ENCODE measurements around the gene DDIAS. TPM values are rescaled to one million over a fixed set of nuclear protein-coding genes. Genes with fewer than 3 reads are reported as not detected.

The DDIAS gene
- total and polyA plus RNA-seq, 2 experiments from 2014 or later, result 4.0 to 6.2 TPM

- Histone ChIP-seq H3K27ac (no peak overlapping the region), H3K4me1 (ENCODE audit: low read depth) (peaks cover 4% of the 10 kb centered on the region), H3K36me3 (no peaks in the 10 kb centered on the region), H3K4me3 (no peak overlapping the region), H3K27me3 (no peaks in the 10 kb centered on the region), H3K9me3 (ENCODE audit: low read depth) (no peaks in the 10 kb centered on the region)
- DNase-seq (ENCODE audit: low read depth in 1 of 2, low spot score in 1 of 2), result no peak
- TF ChIP-seq CTCF (IDR thresholded peaks at IDR 0.05; ENCODE audit: low read depth, low read length), result no peak
Observed at GRCh38 chr11:82872377-82873150, 29.0 kb upstream of the DDIAS start.

GRCh38 chr11:82873919-82874333 is 27.6 kb upstream of the DDIAS start:
- no peak for TF ChIP-seq CTCF (IDR thresholded peaks at IDR 0.05; ENCODE audit: low read depth, low read length)
- Histone ChIP-seq H3K36me3 (no peaks in the 10 kb centered on the region), H3K9me3 (ENCODE audit: low read depth) (no peaks in the 10 kb centered on the region), H3K4me3 (no peak overlapping the region), H3K27ac (no peak overlapping the region), H3K27me3 (no peaks in the 10 kb centered on the region), H3K4me1 (ENCODE audit: low read depth) (peaks cover 4% of the 10 kb centered on the region)
- peak in 1 of 2 donors; percentile 25 for DNase-seq (ENCODE audit: low read depth in 1 of 2, low spot score in 1 of 2)

GRCh38 chr11:82874646-82875523 is 26.7 kb upstream of the DDIAS start:
- no peak overlapping the region for H3K4me3 ChIP-seq
- no peak for DNase-seq (ENCODE audit: low read depth in 1 of 2, low spot score in 1 of 2)
- H3K9me3 ChIP-seq (ENCODE audit: low read depth), result no peaks in the 10 kb centered on the region
- no peaks in the 10 kb centered on the region for H3K36me3 ChIP-seq
- peaks cover 4% of the 10 kb centered on the region for H3K4me1 ChIP-seq (ENCODE audit: low read depth)
- H3K27me3 ChIP-seq, result no peaks in the 10 kb centered on the region
- H3K27ac ChIP-seq, result no peak overlapping the region
- TF ChIP-seq CTCF (IDR thresholded peaks at IDR 0.05; ENCODE audit: low read depth, low read length), result no peak

- TF ChIP-seq CTCF (IDR thresholded peaks at IDR 0.05; ENCODE audit: low read depth, low read length), result no peak
- Histone ChIP-seq H3K4me3 (no peak overlapping the region), H3K36me3 (no peaks in the 10 kb centered on the region), H3K27ac (no peak overlapping the region), H3K27me3 (no peaks in the 10 kb centered on the region), H3K4me1 (ENCODE audit: low read depth) (no peaks in the 10 kb centered on the region), H3K9me3 (ENCODE audit: low read depth) (no peaks in the 10 kb centered on the region)
- DNase-seq (ENCODE audit: low read depth in 1 of 2, low spot score in 1 of 2), result peak in 1 of 2 donors; percentile 19
Observed at GRCh38 chr11:82883853-82884252, 17.7 kb upstream of the DDIAS start.

GRCh38 chr11:82889133-82890001 is 12.2 kb upstream of the DDIAS start:
- Histone ChIP-seq H3K36me3 (no peaks in the 10 kb centered on the region), H3K27me3 (no peaks in the 10 kb centered on the region), H3K4me3 (no peak overlapping the region), H3K27ac (no peak overlapping the region), H3K4me1 (ENCODE audit: low read depth) (no peaks in the 10 kb centered on the region), H3K9me3 (ENCODE audit: low read depth) (no peaks in the 10 kb centered on the region)
- peak in 1 of 2 donors; percentile 16 for DNase-seq (ENCODE audit: low read depth in 1 of 2, low spot score in 1 of 2)
- no peak for TF ChIP-seq CTCF (IDR thresholded peaks at IDR 0.05; ENCODE audit: low read depth, low read length)

All from cardiac muscle cell (in vitro differentiated cells and primary cell).